HG03135 (cell line): ENCODE data around the gene ARHGAP42.
A peak's percentile ranks its signal among the peaks of the same experiment; 100 is the strongest.

Source experiments
- ATAC-seq: cut with Tn5 transposase; IDR thresholded peaks from one replicate; pipeline ENCODE4 v1.9.1; 2021; ENCODE audit warnings: mild to moderate bottlenecking, moderate library complexity; ENCODE audit not compliant: unreplicated experiment

Gene ARHGAP42

GRCh38 chr11:100949443-100949842 lies 262.4 kb downstream of the ARHGAP42 start:
- no peak for ATAC-seq

GRCh38 chr11:100955318-100955717 lies 268.2 kb downstream of the ARHGAP42 start:
- ATAC-seq, result no peak

GRCh38 chr11:100956351-100956750 lies 269.3 kb downstream of the ARHGAP42 start:
- ATAC-seq, result no peak

- no peak for ATAC-seq
These were observed 270.4 kb downstream of the ARHGAP42 start for GRCh38 chr11:100957499-100957898.

GRCh38 chr11:100961633-100962032 lies 274.5 kb downstream of the ARHGAP42 start:
- ATAC-seq, result no peak

GRCh38 chr11:100963375-100963774 lies 276.3 kb downstream of the ARHGAP42 start:
- ATAC-seq, result no peak

GRCh38 chr11:100964435-100964834 lies 277.3 kb downstream of the ARHGAP42 start:
- no peak for ATAC-seq

- ATAC-seq, result no peak
These were observed 278.3 kb downstream of the ARHGAP42 start for GRCh38 chr11:100965346-100965745.

GRCh38 chr11:100966366-100966765 lies 279.3 kb downstream of the ARHGAP42 start:
- no peak for ATAC-seq

- ATAC-seq, result no peak
These were observed 281.9 kb downstream of the ARHGAP42 start for GRCh38 chr11:100969008-100969407.

GRCh38 chr11:100970283-100971164 lies 283.4 kb downstream of the ARHGAP42 start:
- ATAC-seq, result no peak

GRCh38 chr11:100972046-100972445 lies 285.0 kb downstream of the ARHGAP42 start:
- ATAC-seq, result no peak

GRCh38 chr11:100978442-100978841 lies 291.4 kb downstream of the ARHGAP42 start:
- no peak for ATAC-seq

- no peak for ATAC-seq
These were observed 291.9 kb downstream of the ARHGAP42 start for GRCh38 chr11:100978939-100979338.

- ATAC-seq, result no peak
These were observed 293.1 kb downstream of the ARHGAP42 start for GRCh38 chr11:100980156-100980555.

GRCh38 chr11:100981196-100981824 lies 294.2 kb downstream of the ARHGAP42 start:
- no peak for ATAC-seq

- peak; percentile 74 for ATAC-seq
These were observed 297.6 kb downstream of the ARHGAP42 start for GRCh38 chr11:100984668-100985067.

GRCh38 chr11:100990931-100991330 lies 303.8 kb downstream of the ARHGAP42 start:
- ATAC-seq, result no peak

GRCh38 chr11:100991541-100991940 lies 304.5 kb downstream of the ARHGAP42 start:
- ATAC-seq, result no peak

- no peak for ATAC-seq
These were observed 307.9 kb downstream of the ARHGAP42 start for GRCh38 chr11:100994966-100995365.

- ATAC-seq, result no peak
These were observed 312.7 kb downstream of the ARHGAP42 start for GRCh38 chr11:100999756-101000155.

GRCh38 chr11:101003468-101003867 lies 316.4 kb downstream of the ARHGAP42 start:
- ATAC-seq, result no peak
